HG02623 (cell line): Measurements from ENCODE around the gene EFHB.
A peak's percentile ranks its signal among the peaks of the same experiment; 100 is the strongest.
"Not testable (repeated sequence)": the region's sequence is repeated elsewhere in the genome, so short reads cannot be mapped to it uniquely, and the experiment has no call there.

Experiments
- ATAC-seq: cut with Tn5 transposase; IDR thresholded peaks from one replicate; pipeline ENCODE4 v1.9.1; 2021; ENCODE audit warnings: moderate library complexity; ENCODE audit not compliant: unreplicated experiment

EFHB gene

GRCh38 chr3:19931180-19931692 lies 2.8 kb downstream of the EFHB start:
- peak; percentile 91 for ATAC-seq

GRCh38 chr3:19920401-19921080 lies 13.5 kb downstream of the EFHB start:
- no peak for ATAC-seq

GRCh38 chr3:19917167-19917566 lies 16.9 kb downstream of the EFHB start:
- ATAC-seq = no peak

- no peak for ATAC-seq
Measured at GRCh38 chr3:19911452-19911851, 22.6 kb downstream of the EFHB start.

GRCh38 chr3:19907523-19907922 lies 26.5 kb downstream of the EFHB start:
- ATAC-seq = no peak

- ATAC-seq = no peak
Measured at GRCh38 chr3:19903649-19904048, 30.4 kb downstream of the EFHB start.

GRCh38 chr3:19901918-19902317 lies 32.1 kb downstream of the EFHB start:
- no peak for ATAC-seq

GRCh38 chr3:19901337-19901736 lies 32.7 kb downstream of the EFHB start:
- no peak for ATAC-seq

GRCh38 chr3:19899833-19900232 lies 34.2 kb downstream of the EFHB start:
- not testable (repeated sequence) for ATAC-seq

- ATAC-seq = no peak
Measured at GRCh38 chr3:19899264-19899663, 34.8 kb downstream of the EFHB start.

GRCh38 chr3:19898721-19899120 lies 35.3 kb downstream of the EFHB start:
- ATAC-seq = no peak

- ATAC-seq = no peak
Measured at GRCh38 chr3:19891740-19892139, 42.3 kb downstream of the EFHB start.

- no peak for ATAC-seq
Measured at GRCh38 chr3:19888428-19889152, 45.4 kb downstream of the EFHB start.

- ATAC-seq = not testable (repeated sequence)
Measured at GRCh38 chr3:19887122-19887521, 46.9 kb downstream of the EFHB start.

GRCh38 chr3:19886404-19886803 lies 47.6 kb downstream of the EFHB start:
- ATAC-seq = no peak

GRCh38 chr3:19885468-19885867 lies 48.5 kb downstream of the EFHB start:
- ATAC-seq = no peak

GRCh38 chr3:19881852-19882251 lies 52.2 kb downstream of the EFHB start:
- no peak for ATAC-seq

- ATAC-seq = no peak
Measured at GRCh38 chr3:19881036-19881435, 53.0 kb downstream of the EFHB start.

GRCh38 chr3:19877656-19878055 lies 56.4 kb downstream of the EFHB start:
- no peak for ATAC-seq

GRCh38 chr3:19866751-19867347 lies 67.2 kb downstream of the EFHB start:
- ATAC-seq = peak; percentile 88

GRCh38 chr3:19855318-19855717 lies 78.7 kb downstream of the EFHB start:
- not testable (repeated sequence) for ATAC-seq

- ATAC-seq = not testable (repeated sequence)
Measured at GRCh38 chr3:19846609-19847008, 87.4 kb downstream of the EFHB start.
